ENCODE data around the gene LCN15.
"Not testable (repeated sequence)": the region's sequence is repeated elsewhere in the genome, so short reads cannot be mapped to it uniquely, and the experiment has no call there.

Gene LCN15

DNA sequence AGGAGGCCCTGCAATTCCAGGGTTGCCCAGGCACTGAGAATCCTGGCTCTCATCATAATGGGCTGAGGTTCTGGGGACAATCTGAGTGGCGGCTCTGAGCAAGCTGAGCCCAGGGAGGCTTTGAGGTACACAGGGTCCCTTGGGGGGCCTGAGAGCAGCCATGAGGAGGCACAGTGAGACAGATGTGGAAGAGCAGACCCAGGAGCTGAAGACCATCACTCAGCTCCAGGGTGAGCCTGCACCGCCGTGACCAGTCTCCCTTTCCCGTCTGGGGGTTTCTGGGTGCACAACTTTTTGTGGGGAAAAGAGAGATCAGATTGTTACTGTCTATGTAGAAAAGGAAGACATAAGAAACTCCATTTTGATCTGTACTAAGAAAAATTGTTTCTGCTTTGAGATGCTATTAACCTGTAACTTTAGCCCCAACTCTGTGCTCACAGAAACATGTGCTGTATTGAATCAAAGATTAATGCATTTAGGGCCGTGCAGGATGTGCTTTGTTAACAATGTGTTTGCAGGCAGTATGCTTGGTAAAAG, 32.0 kb upstream of the LCN15 start, which contains the start of gene CCDC183:
TSS of gene CCDC183 (plus strand) at position 101 of the 537 bp plus-strand sequence. CDS start at position 161, 60 bp downstream.
- no peak within 1 kb of the TSS for H3K4me3 ChIP-seq
- H3K27ac ChIP-seq, result no peak within 1 kb of the TSS

DNA sequence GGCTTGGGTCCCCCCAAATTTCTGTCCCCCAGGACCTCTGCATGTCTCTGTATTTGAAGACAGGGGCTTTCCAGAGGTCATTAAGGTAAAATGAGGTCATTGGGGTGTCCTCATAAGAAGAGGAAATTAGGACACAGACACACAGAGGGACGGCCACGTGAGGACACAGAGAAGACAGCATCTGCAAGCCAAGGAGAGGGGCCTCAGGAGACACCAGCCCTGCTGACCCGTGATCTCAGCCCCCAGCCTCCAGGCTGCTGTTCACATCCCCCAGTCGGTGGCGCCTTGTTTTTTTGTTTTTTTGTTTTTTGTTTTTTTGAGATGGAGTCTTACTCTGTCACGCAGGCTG, 30.7 kb upstream of the LCN15 start:
- no peak overlapping the region for H3K27ac ChIP-seq
- H3K4me3 ChIP-seq, result no peak overlapping the region

DNA sequence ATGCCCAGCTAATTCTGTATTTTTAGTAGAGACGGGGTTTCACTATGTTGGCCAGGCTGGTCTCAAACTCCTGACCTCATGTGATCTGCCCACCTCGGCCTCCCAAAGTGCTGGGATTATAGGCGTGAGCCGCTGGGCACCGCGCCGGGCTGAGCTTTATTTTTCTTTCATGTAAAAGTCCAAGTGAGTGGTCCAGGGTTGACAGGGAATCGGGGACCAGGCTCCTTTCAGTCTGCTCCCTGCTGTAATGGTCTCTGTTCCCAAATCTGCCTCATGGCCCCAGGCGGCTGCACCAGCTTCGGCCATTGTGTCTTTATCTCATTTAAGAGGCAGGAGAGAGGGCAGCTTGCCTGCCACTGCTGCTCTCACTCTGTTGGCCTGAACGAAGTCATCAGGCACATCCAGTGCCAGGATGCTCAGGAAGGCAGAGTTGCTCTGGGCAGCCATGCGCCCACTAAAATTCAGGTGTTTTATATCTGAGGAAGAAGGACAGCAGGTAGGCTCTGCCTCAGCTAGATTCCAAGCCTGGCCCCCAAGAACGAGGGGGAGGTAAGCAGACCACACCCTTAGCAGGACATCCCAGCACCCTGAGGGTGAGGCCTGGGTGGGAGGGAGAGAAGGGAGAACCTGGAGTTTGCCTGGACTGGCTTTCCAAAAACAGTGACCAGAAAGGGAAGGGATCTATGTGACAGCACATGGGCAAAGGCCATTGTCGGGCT, 30.1 kb upstream of the LCN15 start:
- Histone ChIP-seq H3K27ac (no peak overlapping the region), H3K4me3 (no peak overlapping the region)

DNA sequence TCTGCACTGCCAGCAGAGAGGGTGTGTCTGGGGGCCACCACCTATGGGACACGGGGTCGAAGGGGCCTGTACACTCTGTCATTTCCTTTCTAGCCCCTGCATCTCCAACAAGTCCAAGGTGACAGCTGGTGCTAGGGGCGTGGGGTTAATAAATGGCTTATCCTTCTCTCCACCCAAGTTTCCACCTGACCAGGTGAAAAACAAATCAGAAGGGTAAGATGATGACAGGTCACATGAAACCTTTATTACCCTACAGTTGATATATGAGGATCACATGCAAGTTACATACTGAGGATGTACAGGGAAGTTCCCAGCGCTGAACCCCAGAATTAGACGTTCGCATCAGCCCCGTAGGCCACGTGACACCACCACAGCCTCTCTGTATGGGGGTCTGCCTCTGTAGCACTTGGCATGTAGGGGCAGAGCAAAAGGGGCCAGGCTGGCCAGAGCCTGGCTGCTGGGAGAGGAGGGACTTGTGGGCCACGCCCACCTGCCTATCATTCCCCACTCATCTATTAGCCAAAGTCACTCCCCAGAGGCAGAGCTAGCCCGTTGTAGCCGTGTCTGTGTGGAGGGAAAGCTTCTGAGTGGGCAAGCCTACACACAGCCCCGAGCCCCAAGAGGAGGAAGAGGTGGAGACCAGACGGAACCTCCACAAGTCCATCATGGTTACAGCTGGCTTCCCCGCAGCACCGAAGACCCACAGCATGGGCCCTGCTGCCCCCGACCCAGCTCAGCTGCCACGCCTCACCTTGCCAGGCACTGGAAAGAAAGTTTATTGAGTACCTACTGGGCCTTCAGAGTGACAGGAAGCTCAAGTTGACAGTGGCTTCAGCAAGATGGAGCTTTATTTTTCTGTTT, 29.0 kb upstream of the LCN15 start:
- Histone ChIP-seq H3K4me3 (no peak overlapping the region), H3K27ac (no peak overlapping the region)

DNA sequence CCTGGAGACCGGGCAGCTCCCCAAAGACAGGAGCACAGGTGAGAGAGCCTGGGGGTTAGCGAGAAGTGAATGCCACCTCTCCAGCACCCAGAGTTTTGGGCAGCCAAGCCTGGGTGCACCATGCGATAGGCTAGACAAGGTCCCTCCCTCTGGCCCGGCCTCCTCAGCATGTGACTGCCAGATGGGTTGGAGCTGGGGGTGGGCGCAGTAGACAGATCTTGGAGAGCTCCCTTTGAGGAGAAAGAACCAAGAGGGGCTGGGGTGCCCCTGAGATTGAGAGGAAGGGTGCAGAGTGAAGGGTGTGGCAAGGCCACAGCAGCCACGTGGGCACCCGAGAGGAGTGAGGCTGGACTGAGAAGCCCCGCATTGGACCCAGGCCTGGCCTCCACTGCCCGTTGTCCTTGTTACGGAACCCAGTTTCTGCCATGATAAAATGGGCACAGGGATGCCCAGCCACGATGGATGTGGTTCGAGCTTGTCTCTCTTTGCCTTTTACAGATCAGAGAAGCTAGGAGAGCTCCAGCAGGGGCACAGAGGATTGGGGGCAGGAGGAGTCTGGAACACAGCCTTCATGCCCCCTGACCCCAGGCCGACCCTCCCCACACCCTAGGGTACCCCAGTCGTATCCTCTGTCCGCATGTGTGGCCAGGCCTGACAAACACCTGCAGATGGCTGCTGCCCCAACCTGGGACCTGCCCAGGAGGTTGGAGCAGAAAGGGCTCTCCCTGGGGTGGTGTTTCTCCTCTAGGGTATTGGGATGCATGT, 28.2 kb upstream of the LCN15 start:
- Histone ChIP-seq H3K27ac (peak overlapping the region in 11 of 21 experiments; percentile 94 to 99 (median 98)), H3K4me3 (peak overlapping the region in 2 of 7 experiments; percentile 55 to 74)

DNA sequence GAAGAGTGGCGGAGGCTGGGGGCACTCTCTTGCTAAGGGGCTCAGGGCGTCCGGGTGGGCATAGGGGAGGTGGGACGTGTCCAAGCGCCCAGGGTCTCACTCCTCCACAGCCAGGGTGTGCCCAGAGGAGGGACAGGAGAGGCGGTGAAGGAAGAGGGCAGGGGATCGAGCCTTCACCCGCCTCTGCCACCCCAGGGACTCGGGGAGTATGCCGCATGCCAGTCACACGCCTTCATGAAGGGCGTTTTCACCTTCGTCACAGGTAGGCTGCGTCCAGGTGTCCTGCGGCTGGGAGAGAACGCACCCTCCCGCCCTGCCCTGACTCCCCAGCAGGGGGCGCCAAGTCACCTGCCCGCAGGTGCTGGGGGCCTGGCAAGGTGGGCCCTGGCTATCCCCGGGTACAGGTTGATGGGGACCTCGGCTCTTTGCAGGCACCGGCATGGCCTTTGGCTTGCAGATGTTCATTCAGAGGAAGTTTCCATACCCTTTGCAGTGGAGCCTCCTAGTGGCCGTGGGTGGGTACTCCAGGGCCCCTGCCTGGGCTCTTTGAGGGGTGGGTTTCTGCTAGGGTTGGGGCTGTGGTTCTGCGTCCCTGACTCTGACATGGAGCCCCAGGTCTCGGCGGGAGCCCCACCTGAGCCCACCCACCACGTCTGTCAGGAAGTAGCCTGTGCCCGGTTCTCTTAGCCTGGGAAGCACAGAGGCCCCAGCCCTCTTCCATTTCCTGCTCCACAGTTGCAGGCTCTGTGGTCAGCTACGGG, 27.4 kb upstream of the LCN15 start:
- H3K4me3 ChIP-seq, result peak overlapping the region; percentile 50 to 74 (median 60)
- peak overlapping the region; percentile 77 to 99 (median 96) for H3K27ac ChIP-seq

DNA sequence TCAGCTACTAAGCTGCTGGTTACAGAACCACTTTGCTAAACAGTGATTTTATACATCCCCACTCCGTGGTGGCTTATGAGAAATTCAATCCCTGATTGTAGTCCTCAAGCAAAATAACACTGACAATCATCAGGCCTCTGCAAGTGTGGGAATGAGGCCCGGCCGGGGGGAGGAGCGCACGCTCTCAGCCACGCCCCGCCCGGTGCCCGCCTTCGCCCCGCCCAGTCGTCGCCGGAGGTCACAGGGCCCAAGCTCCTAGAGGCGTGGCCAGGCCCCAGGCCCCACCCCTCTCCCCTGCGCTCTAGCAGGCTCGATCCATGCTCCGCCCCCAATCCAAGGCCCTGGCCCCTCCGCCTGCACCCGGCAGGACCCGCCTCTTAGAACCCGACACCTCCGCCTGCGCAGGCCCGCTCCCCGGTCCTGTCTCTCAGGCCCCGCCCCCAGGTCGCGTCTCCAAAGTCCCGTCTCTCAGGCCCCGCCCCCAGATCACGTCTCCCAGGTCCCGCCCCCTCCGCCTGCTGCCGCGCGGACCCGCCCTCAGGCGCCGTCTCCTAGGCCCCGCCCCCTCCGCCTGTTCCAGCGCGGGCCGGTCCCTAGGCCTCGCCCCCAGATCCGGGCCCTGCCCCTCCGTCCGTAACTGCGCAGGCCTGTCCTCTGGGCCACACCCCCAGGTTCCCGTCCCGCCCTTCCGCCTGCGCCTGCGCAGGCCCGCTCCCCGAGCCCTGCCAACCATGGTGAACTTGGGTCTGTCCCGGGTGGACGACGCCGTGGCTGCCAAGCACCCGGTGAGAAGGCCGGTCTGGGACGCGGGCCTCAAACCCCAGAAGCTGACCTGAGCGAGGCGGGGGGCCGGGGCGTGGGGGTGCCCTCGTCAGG, 26.6 kb upstream of the LCN15 start, which contains the start of gene TMEM141:
TSS of gene TMEM141 (plus strand) at position 705 of the 876 bp plus-strand sequence. CDS start at position 732, 27 bp downstream.
- Histone ChIP-seq H3K27ac (peak within 1 kb of the TSS; percentile 77 to 99 (median 96)), H3K4me3 (peak within 1 kb of the TSS; percentile 50 to 74 (median 60))

DNA sequence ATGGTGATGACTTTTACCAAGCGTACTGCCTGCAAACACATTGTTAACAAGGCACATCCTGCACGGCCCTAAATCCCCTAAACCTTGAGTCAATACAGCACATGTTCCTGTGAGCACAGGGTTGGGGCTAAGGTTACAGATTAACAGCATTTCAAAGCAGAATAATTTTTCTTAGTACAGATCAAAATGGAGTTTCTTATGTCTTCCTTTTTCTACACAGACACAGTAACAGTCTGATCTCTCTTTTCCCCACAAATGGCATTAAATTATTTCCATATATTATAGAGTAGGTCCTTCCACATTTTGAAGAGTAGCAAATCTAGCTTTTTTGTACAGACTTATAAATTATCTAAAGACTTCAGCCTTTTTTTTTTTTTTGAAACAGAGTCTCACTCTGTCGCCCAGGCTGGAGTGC, 25.2 kb upstream of the LCN15 start:
- Histone ChIP-seq H3K4me3 (no peak overlapping the region), H3K27ac (peak overlapping the region in 1 of 21 experiments; percentile 62)

DNA sequence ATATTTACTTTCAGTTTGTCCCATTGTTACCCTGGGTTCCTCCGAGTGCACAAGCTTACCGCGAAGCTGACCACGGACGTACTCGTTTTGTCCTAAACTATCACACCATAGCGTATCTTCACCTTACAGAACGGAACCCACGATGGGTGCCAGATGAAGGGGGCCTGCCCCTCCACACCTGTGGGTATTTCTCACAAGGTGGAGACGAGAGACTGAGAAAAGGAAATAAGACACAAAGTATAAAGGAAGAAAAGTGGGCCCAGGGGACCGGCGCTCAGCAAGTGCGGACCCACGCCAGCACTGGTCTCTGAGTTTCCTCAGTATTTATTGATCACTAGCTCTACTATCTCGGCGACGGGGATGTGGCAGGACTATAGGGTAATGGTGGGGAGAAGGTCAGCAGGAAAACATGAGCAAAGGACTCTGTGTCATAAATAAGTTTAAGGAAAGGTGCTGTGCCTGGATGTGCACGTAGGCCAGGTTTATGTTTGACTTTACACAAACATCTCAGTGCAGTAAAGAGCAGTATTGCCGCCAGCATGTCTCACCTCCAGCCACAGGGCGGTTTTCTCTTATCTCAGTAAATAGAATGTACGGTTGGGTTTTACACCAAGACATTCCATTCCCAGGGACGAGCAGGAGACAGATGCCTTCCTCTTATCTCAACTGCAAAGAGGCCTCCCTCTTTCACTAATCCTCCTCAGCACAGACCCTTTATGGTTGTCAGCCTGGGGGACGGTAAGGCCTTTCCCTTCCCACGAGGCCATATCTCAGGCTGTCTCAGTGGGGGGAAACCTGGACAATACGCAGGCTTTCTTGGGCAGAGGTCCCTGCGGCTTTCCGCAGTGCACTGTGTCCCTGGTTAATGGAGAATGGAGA, 24.6 kb upstream of the LCN15 start:
- not testable (repeated sequence) for H3K27ac ChIP-seq

DNA sequence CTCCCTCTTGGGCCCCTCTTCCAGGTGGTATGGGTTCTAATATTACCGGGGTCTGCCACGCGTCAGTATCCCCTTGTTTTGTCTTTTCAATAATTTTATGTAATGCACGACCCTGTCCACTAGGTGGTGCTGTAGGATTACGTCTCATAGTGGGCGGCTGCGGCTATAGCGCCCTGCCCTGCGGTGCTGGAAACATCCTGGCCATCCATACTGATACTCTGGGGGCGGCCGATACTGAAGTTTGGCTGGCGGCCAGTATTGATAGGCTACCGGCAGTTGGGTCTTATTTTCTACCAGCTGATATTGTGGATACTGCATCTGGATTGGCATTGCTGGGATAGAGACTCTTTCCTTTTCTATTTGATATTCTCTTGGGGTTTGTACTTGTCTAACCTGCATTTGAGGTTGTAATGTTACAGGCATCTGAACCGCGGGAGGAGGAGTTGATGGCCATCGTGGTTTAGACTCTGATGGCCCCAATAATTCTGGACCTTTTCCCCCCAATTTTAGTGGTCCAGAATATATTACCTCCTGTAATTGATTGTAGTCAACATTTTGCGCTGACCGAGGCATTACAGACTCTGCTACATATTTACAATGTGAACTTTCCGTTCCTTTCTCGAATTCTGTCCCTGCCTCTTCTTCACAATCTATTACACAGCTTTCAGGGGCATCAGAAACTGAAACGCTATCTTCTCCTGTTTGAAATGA, 23.5 kb upstream of the LCN15 start:
- Histone ChIP-seq H3K4me3 (no peak overlapping the region), H3K27ac (no peak overlapping the region)

More for the DNA sequence above, 24.6 kb upstream of the LCN15 start:
- H3K4me3 ChIP-seq, result not testable (repeated sequence)

DNA sequence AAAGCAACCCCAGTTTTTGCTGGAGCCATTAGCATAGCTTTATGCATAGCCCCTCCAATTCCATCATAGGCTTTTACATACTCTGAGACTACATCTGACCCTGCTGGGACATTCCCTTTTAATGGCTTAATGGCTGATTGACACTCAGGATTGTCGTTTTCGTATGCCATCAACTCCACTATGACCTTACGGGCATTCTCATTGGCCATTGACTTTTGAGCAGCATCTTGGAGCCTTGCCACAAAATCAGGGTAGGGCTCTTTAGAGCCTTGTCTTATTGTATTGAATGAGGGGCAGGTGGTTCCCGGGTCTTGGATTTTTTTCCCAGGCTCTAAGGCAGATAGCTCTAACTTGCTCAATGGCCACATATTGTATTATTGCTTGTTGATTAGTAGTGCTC, 22.7 kb upstream of the LCN15 start:
- not testable (repeated sequence) for H3K4me3 ChIP-seq, H3K27ac ChIP-seq

DNA sequence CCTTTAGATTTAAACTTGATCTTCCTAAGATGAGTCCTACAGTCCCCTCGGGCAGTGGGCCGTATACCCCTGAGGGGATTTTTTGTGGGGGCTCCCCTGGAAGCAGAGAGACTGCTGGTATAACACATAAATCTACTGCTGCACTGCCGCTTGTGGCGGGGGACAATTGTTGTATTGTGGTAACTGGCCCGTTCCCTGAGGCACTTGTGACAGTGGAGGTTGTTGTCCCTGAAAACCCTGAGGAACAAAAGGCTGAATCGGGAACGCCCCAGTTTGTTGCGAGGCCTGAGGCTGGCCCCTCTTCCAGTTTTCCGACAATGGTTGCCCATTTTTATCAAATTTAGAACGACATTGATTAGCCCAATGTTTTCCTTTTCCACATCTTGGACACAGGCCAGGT, 22.1 kb upstream of the LCN15 start:
- H3K4me3 ChIP-seq, result no peak overlapping the region
- no peak overlapping the region for H3K27ac ChIP-seq

DNA sequence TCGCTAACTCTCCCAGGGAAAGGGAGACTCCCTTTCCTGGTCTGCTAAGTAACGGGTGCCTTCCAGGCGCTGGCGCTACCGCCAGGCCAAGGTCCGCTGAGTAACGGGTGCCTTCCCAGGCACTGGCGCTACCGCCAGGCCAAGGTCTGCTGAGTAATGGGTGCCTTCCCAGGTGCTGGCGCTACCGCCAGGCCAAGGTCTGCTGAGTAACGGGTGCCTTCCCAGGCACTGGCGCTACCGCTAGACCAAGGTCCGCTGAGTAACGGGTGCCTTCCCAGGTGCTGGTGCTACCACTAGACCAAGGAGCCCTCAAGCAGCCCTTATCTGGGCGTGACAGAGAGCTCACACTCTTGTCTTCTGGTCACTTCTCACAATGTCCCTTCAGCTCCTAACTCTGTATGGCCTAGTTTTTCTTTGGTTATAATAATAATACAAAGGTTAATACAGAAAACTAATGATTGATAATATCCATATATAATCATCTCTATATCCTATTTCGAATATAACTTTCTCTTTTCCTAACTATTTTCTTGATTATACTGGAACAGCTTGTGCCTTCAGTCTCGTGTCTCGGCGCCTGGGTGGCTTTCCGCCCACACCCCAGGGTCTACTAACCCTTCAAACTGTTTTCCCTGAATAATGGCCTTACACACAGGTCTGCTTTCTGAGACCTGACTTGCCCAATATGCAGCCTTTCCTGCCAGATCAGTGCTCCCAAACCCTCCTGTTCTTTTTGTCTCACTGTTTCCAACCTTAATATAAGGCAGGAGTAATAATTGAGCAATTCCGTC, 21.4 kb upstream of the LCN15 start:
- H3K27ac ChIP-seq, result peak overlapping the region in 1 of 21 experiments; percentile 33
- not testable (repeated sequence) for H3K4me3 ChIP-seq

DNA sequence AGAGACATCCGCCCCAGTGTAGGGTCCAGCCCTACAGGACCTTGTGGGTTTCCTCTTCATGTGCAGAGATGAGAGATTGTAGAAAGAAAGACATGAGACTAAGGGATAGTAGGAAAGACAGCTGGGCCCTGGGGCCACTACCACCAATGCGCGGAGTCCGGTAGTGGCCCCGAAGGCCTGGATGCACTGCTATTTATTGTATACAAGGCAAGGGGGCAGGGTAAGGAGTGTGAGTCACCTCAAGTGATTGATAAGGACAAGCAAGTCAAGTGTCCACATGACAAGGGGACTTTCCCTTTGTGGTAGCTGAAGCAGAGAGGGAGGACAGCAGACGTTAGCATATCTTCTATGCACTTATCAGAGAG, 20.7 kb upstream of the LCN15 start:
- H3K27ac ChIP-seq, result no peak overlapping the region
- no peak overlapping the region for H3K4me3 ChIP-seq

DNA sequence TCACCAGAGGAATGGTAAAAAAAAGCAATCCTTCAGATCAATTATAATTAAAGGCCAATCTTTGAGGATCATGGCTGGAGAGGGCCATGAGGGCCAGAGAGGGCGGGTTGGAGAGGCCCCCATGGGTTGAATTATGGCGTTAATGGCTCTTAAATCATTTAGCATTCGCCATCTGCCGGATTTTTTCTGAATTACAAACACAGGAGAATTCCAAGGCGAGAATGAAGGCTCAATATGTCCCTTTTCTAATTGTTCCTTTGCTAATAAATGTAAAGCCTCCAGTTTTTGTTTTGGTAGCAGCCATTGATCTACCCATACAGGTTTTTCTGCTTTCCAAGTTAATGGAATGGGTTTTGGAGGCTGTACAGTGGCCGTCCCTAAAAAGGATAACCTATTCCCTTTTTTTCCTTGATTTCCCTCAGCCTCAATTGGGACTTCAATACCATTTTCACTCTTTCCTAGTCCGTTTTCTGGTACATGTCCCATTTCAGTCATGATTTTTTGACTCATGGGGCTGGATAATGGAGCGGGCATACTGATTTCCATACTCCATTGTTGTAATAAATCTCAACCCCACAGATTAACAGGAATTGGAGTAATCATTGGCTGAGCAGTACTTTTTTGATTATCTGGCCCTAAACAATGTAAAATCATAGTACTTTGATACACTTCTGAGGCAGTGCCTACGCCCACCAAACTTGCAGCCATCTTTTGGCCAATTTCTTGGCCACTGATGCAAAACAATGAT, 20.1 kb upstream of the LCN15 start:
- Histone ChIP-seq H3K27ac (no peak overlapping the region), H3K4me3 (no peak overlapping the region)

All from skin epidermis (tissue), 12 donors.